Measurements from ENCODE around the gene THOC1.

DNA sequence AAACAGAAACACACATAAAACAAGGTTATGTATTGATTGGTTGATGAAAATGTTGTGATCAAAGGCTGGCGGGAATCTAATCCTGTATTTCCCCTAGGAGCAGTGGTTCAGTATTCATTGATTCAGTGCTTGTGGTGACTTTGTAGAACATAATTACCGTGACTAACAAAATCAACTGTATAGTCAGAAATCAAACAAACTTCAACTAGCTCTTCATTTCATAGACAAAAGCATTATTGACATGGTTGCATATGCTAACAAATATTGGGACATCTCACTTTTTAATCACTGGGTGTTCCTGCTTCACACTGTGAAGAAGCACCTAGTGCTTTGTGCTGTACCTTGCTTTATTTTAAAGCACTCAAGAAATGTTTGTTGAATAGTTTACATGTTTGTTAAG lies 68.1 kb downstream of the THOC1 start:
- no peak for TF ChIP-seq EZH2 (IDR thresholded peaks at IDR 0.05)
- TF ChIP-seq, protein P1, sequence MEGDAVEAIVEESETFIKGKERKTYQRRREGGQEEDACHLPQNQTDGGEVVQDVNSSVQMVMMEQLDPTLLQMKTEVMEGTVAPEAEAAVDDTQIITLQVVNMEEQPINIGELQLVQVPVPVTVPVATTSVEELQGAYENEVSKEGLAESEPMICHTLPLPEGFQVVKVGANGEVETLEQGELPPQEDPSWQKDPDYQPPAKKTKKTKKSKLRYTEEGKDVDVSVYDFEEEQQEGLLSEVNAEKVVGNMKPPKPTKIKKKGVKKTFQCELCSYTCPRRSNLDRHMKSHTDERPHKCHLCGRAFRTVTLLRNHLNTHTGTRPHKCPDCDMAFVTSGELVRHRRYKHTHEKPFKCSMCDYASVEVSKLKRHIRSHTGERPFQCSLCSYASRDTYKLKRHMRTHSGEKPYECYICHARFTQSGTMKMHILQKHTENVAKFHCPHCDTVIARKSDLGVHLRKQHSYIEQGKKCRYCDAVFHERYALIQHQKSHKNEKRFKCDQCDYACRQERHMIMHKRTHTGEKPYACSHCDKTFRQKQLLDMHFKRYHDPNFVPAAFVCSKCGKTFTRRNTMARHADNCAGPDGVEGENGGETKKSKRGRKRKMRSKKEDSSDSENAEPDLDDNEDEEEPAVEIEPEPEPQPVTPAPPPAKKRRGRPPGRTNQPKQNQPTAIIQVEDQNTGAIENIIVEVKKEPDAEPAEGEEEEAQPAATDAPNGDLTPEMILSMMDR (IDR thresholded peaks at IDR 0.05) = no peak
